KOPT-K1 (cell line): ENCODE measurements around the gene NCKAP5.

Source experiments
- H3K27ac ChIP-seq: fragments of 200-600 bp; sonication (generic); 2 replicates; pipeline ENCODE4 v1.5.1; 2016; ENCODE audit warnings: antibody characterized with exemption, mild to moderate bottlenecking, low read depth, low read length; ENCODE audit not compliant: poor library complexity, severe bottlenecking
- H3K36me3 ChIP-seq: fragments of 200-600 bp; sonication (generic); 2 replicates; pipeline ENCODE4 v1.5.1; 2017; ENCODE audit warnings: antibody characterized with exemption, mild to moderate bottlenecking, low read length, moderate library complexity; ENCODE audit not compliant: insufficient read depth
- H3K9me3 ChIP-seq: fragments of 200-600 bp; sonication (generic); 2 replicates; pipeline ENCODE4 v1.5.1; 2017; ENCODE audit warnings: antibody characterized with exemption, low read length, mild to moderate bottlenecking; ENCODE audit not compliant: insufficient read depth, poor library complexity, severe bottlenecking

The NCKAP5 gene

DNA sequence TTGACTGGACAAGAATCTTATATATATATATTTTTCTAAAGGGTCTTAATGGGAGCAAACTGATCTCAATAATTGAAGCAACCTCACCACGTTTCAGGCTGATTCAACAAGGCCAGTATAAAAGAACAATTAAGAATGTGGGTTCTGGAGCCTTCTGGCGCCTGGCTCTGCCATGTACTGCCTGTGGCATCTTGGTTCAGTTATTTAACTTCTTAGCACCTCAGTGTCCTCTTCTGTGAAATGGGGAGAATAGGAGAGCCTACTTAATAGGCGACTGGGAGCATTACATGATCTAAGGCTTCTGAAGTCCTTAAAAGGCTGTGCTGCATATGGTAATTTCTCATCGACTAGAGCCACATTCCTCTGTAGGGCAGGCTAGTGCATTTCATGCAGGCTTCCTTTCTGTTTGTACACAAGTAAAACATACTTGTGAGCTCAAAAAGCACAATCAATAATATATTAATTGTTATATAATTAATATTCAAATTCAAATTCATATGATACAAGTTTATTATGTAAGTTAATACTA is 779.9 kb downstream of the NCKAP5 start:
- no peak overlapping the region for H3K27ac ChIP-seq
- H3K9me3 ChIP-seq, result no peaks in the 10 kb centered on the region

DNA sequence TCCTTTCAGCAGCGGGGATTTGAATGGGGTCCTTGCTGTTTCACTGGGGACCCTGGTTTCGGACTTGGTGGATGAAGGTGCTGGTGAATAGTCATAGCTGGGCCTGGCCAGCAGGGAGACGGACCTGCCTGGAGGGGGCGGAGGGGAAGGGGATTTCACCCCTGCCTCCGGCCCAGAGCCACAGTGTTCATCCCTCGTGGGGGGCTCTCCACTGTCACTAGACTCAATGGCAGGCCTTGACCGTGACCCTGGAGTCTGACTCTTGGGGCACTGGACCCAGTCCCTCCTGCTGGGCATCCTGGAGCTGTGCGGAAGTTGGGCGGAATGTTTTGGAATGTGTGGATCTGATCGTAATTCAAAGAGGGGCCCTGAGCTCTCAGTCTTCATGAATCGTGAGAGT is 784.4 kb downstream of the NCKAP5 start:
- no peak overlapping the region for H3K27ac ChIP-seq
- no peaks in the 10 kb centered on the region for H3K36me3 ChIP-seq

More for the DNA sequence above, 779.9 kb downstream of the NCKAP5 start:
- no peaks in the 10 kb centered on the region for H3K36me3 ChIP-seq

DNA sequence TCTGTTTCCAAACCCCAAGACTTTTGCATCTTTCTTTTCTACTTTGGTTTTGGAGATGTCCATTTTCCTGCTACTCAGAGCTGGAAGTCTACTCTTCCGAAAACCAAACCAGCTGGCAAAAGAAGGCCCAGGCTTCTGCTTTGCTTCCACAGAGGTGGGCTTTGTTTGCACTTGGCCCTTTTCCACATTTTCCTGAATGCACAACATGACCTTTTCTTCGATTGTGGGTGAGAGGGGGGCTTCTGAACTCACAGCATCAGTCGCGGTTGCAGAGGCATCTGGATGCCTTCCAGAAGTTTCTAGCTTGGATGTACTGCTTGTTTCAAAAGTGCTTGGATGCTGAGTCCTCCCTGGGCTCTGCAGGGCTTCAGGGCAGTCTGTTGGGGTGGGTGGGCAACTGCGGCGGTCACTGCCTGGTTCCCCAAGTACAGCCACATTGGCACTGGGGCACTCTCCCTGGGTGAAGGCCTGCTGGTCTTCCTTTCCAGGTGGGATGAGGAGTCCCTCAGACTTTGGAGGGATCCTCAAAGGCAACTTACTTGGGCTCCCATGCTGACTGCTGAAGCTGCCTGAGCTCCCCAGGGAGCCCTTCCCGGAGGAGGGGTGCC is 786.0 kb downstream of the NCKAP5 start:
- H3K36me3 ChIP-seq, result no peaks in the 10 kb centered on the region
- H3K9me3 ChIP-seq, result no peaks in the 10 kb centered on the region
- no peak overlapping the region for H3K27ac ChIP-seq

More for the DNA sequence above, 784.4 kb downstream of the NCKAP5 start:
- no peaks in the 10 kb centered on the region for H3K9me3 ChIP-seq

DNA sequence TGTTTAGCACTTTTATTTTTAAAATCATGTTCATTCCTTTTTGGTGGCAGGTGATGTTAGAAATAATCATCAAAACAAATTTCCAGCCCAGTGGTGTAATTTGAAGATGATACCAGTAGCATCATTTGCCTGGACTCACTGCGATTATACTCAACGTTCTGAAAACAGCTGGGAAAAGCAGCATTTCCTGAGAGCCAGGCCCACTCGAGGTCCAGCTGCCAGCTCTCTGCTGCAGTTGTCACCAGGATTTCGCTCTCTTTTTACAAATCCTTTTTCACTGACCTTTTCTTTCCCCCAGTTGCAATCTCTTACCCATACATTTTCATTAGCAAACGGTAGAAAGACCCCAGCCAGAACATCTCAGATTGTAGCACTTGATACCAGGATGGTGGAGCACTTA is 787.6 kb downstream of the NCKAP5 start:
- Histone ChIP-seq H3K27ac (no peak overlapping the region), H3K36me3 (no peaks in the 10 kb centered on the region), H3K9me3 (no peaks in the 10 kb centered on the region)

DNA sequence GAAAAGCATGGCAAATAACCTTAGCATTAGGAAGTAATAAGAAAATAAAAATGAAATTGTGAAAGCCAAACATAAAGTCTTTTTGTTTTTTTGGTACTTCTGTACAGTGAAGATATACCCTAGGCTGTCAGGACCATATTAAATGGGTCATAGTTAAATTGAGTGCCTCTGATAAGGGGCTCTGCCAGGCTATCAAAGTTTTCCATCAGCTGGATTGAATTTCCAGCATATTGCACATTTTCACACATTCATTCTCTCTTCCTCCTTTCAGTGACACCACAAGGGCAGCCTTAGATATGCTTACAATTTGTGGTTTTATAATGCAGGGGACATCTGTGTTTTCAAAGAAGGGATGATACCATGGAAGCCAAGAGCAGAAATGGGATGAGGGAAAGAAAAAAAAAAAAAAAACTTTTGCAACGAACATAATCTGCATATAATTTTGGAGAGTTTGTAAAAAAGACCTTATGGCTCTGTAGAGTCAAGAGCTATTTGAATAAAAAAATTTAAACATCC is 789.0 kb downstream of the NCKAP5 start:
- H3K27ac ChIP-seq, result no peak overlapping the region
- no peaks in the 10 kb centered on the region for H3K36me3 ChIP-seq
- no peaks in the 10 kb centered on the region for H3K9me3 ChIP-seq

DNA sequence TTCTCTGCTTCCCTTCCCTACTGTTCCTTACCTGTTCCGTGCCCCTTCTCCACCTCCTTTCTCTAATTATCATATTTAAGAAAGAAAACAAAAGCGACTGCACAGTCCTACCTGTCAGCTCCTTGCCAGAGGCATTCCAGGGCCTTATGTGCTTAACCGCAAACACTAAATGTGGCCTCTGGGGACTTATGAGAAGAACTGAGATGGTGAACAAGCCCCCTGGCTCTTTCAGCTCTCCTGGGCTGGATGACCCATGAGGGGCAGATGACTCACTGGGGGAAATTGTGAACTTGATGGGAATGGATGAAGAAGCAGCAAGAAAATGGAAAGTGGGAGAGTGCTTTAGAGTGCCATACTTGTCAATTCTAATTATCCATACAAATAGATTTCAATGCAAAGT is 792.0 kb downstream of the NCKAP5 start:
- Histone ChIP-seq H3K36me3 (no peaks in the 10 kb centered on the region), H3K27ac (no peak overlapping the region), H3K9me3 (no peaks in the 10 kb centered on the region)

DNA sequence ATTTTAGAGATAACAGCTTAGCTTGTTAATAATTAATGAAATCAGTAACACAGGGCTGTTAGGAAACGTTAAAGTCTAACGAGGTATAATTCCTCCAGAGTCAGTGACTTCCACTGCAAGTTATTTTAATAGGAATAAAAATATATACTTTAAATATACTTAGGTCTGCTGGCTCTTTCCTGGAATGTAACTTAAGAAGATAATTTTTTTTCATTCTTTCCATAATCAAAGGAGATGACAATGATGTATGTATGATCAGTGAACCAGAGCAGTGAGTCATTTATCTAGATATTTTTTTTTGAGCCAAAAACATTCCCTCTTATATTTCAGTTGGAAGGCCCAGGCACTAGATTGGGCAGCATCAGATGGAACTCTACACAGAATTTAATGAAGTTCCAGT is 794.1 kb downstream of the NCKAP5 start:
- Histone ChIP-seq H3K36me3 (no peaks in the 10 kb centered on the region), H3K9me3 (no peaks in the 10 kb centered on the region), H3K27ac (no peak overlapping the region)

DNA sequence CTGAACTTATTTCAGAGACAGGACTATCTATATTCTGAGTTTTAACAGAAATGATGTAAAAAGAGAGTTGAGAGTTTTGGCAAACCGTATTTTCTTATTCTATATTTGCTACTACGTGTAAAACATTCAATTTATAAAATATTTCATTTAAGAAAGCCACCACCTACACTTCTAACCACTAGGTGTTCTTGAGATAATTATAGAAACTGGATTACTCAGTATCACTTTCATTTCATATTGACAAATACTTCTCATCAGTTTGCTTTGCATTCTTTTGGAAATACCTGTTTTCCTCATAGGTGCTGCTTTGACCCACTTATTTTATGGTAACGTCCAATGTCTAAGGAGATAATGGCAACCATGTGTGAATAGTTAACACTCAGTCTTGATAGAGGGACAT is 794.9 kb downstream of the NCKAP5 start:
- Histone ChIP-seq H3K36me3 (no peaks in the 10 kb centered on the region), H3K9me3 (no peaks in the 10 kb centered on the region), H3K27ac (no peak overlapping the region)

DNA sequence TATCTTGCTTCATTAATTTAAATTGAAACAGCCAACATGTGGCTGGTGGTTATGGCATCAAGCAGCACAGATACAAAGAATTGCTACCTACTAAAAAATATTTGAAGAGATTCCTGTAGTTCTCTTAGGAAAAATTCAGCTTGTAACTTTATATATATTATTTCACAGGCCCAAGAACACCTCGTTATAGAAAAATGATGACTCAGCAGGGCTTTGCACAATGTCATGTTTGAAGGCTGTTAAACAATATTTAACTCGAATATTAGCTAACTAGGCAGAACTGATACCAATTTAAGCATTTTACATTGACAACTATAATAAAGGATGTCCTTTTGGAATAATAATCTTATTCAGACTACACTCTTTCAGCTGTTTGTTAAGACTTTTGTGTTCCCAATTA is 795.9 kb downstream of the NCKAP5 start:
- Histone ChIP-seq H3K9me3 (no peaks in the 10 kb centered on the region), H3K27ac (no peak overlapping the region), H3K36me3 (no peaks in the 10 kb centered on the region)

DNA sequence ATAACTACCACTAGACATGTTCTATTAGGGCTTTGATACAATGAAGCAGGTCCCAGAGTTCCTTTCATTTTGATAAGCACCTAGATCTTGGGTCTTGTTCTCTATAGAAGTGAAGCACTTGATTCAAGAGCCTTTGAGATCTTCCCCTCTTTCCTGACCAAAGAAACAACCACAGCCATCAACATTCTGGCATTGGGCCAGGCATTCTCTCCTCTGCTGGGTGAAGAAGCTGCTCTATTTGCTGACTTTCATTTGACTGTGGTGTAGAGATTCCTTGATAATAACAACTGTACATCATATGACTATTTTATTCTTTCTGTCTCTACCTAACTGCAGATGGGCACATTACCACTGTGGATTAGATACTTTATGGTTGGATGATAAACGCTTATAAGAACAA is 801.7 kb downstream of the NCKAP5 start:
- Histone ChIP-seq H3K9me3 (no peaks in the 10 kb centered on the region), H3K36me3 (no peaks in the 10 kb centered on the region), H3K27ac (no peak overlapping the region)

DNA sequence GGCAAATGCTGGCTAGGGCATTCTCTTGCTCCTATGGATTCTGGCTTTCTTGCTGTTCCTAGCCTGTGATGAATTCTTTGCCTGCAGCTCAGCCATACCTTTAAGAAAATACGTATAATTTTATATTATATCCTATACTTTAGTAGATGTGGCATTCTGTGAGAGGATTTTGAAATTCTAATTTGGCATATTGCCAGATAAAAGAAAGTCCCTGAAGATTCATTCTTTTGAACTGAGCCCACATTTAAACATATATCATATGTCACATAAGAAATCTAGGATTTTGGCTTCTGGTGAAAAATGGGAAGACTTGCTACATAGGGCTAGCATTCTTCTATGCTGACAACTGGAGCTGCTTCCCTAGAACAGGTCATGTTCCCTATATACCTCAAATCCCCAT is 806.8 kb downstream of the NCKAP5 start:
- H3K9me3 ChIP-seq, result no peaks in the 10 kb centered on the region
- H3K27ac ChIP-seq, result no peak overlapping the region
- H3K36me3 ChIP-seq, result no peaks in the 10 kb centered on the region

DNA sequence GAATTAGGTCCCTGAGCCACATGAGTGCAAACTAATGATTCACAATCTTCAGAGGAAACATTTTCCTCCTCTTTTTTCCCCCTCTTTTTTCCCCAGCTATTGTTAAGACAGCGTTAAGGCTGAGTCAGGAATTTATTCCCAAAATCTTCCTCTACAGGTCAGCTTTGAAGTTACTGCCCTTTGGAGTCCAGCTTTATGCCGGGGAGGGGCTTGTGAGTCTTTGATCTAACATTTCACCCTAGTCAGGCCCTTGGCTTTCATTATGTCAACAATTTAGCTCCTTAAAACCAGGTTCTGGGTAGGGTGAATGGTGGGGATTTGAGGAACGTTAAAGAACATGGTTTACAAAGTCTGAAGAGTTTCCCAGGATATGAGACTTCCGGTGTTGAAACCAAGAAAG is 807.3 kb downstream of the NCKAP5 start:
- Histone ChIP-seq H3K27ac (no peak overlapping the region), H3K36me3 (no peaks in the 10 kb centered on the region), H3K9me3 (no peaks in the 10 kb centered on the region)

DNA sequence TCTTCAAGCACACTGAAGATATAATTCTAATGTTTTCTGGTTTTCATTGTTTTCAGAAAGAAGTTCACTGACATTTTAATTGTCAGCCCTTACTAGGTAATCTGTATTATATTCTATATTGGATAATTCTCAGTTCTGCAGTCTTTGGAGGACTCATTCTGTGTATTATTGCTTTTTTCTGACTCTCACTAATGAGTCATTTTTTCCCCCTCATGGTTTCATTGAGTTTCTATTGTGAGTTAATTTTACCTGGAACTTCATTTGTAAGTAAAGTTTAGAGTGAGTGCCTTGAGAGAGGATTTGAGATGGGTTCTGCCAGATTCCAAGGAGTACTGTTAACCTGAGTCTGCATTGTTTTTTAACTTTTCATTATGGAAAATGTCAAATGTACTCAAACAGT is 807.9 kb downstream of the NCKAP5 start:
- H3K36me3 ChIP-seq, result no peaks in the 10 kb centered on the region
- H3K27ac ChIP-seq, result no peak overlapping the region
- no peaks in the 10 kb centered on the region for H3K9me3 ChIP-seq

DNA sequence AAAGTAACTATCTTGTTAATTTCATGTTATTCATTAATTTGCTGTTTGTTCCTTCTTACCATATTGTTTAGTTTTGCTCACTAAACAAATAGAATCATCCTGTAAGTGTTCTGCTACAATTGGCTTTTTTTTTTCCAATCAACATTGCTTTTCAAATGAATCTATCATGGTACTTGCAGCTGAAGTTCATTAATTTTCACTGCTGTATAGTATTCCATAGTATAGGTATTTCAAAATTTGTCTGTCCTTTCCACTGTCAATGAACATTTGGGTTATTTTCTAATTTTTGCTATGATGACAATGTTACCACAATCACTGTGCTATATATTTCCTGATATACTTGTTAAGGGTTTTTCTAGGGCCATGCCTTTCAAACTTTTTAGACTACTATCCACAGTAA is 809.3 kb downstream of the NCKAP5 start:
- Histone ChIP-seq H3K9me3 (no peaks in the 10 kb centered on the region), H3K27ac (no peak overlapping the region), H3K36me3 (no peaks in the 10 kb centered on the region)

DNA sequence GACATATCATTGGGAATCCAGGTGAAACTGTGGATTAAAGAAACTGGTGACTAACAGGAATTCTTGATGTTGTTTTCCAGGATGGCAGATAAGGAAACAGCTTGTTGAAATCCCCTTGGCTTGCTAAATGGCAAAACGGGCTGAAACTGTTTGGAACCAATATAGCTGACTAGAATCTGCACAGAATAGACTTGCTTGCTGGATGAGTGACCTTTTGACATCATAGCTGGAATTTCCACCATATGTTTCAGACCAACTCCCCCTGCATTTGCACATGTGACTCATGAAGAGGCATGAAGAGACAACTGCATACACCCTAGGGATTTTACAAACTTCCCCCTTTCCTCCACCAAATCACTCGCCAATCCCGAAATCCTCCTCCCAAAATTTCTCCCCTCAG is 810.6 kb downstream of the NCKAP5 start:
- H3K36me3 ChIP-seq, result no peaks in the 10 kb centered on the region
- H3K9me3 ChIP-seq, result no peaks in the 10 kb centered on the region
- no peak overlapping the region for H3K27ac ChIP-seq

DNA sequence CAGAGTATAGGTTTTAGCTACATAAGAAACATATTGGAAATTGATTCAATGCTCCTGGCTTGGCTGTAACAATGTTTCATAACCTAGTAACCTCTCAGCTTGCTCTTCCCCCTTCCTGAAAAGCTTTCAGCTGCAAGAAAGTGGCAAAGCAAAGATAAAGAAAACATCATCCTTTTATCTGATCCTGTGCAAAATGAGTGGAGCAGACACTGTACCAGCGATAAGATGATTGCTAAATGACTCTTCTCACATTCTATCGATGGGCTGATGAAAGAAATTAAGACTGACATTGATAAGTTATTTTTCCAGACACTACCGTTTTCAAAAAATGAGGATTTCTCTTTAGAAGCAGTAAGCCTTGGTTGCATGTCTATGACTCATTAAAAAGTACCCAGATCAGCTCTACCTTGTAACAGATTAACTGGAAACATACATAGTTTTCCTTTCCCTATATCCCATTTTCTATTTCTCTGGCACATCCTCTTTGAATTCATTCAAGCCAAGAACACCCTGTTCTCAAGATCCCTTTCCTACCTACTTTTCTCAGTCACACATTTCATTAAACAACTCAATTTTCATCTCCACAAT is 811.2 kb downstream of the NCKAP5 start:
- H3K36me3 ChIP-seq, result no peaks in the 10 kb centered on the region
- no peak overlapping the region for H3K27ac ChIP-seq
- no peaks in the 10 kb centered on the region for H3K9me3 ChIP-seq
